ENCODE data around the gene GDF10. TPM values are rescaled to one million over a fixed set of nuclear protein-coding genes. Genes with fewer than 3 reads are reported as not detected.

The GDF10 gene
- total RNA-seq, 1 experiment from 2014 or later, result not detected

- Histone ChIP-seq H3K4me1 (replicated peaks) (no peaks in the 10 kb centered on the region), H3K9me3 (replicated peaks) (no peaks in the 10 kb centered on the region), H3K27ac (no peak overlapping the region), H3K36me3 (no peaks in the 10 kb centered on the region), H3K27me3 (replicated peaks) (peaks cover 4% of the 10 kb centered on the region; the same call in 1 of the 2 replicates), H3K4me3 (no peak overlapping the region)
- no peak for DNase-seq (ENCODE audit: low read depth in 1 of 2, low spot score in 2 of 2)
Observed at GRCh38 chr10:47318706-47319105, 18.7 kb downstream of the GDF10 start.

DNA sequence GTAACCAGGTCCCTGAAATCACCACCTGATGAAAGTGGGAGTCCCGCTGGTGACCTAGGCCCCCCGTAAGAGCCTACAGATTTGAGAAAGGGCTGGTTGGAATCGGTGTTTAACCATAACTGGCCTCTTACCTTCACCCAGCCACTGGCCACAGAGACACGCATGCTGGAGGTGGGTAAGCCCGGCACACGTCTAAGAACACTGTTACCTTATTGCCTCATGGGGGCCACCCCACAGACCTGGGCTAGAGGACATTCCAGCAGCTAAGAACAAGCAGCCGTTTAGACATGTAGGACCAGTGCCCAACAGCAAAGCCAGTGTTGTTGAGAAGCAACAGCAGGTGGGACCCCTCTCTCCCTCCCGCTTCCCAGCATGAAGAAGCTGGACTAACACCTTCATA lies 19.8 kb downstream of the GDF10 start:
- no peaks in the 10 kb centered on the region for H3K9me3 ChIP-seq (replicated peaks)
- H3K4me3 ChIP-seq, result no peak overlapping the region

GRCh38 chr10:47320812-47321211 lies 20.8 kb downstream of the GDF10 start:
- Histone ChIP-seq H3K9me3 (replicated peaks) (no peaks in the 10 kb centered on the region), H3K27ac (no peak overlapping the region), H3K4me3 (no peak overlapping the region), H3K4me1 (replicated peaks) (no peaks in the 10 kb centered on the region), H3K27me3 (replicated peaks) (peaks cover 4% of the 10 kb centered on the region; the same call in 1 of the 2 replicates), H3K36me3 (no peaks in the 10 kb centered on the region)
- DNase-seq (ENCODE audit: low read depth in 1 of 2, low spot score in 2 of 2), result no peak

More for the DNA sequence above, 19.8 kb downstream of the GDF10 start:
- Histone ChIP-seq H3K27me3 (replicated peaks) (peaks cover 4% of the 10 kb centered on the region; the same call in 1 of the 2 replicates), H3K36me3 (no peaks in the 10 kb centered on the region), H3K4me1 (replicated peaks) (no peaks in the 10 kb centered on the region), H3K27ac (no peak overlapping the region)
- no peak for DNase-seq (ENCODE audit: low read depth in 1 of 2, low spot score in 2 of 2)

- no peak overlapping the region for H3K27ac ChIP-seq
- H3K4me1 ChIP-seq (replicated peaks), result no peaks in the 10 kb centered on the region
- H3K36me3 ChIP-seq, result no peaks in the 10 kb centered on the region
- peaks cover 4% of the 10 kb centered on the region; the same call in 1 of the 2 replicates for H3K27me3 ChIP-seq (replicated peaks)
- no peak for DNase-seq (ENCODE audit: low read depth in 1 of 2, low spot score in 2 of 2)
- H3K9me3 ChIP-seq (replicated peaks), result no peaks in the 10 kb centered on the region
- no peak overlapping the region for H3K4me3 ChIP-seq
Observed at GRCh38 chr10:47321521-47322195, 21.7 kb downstream of the GDF10 start.

DNA sequence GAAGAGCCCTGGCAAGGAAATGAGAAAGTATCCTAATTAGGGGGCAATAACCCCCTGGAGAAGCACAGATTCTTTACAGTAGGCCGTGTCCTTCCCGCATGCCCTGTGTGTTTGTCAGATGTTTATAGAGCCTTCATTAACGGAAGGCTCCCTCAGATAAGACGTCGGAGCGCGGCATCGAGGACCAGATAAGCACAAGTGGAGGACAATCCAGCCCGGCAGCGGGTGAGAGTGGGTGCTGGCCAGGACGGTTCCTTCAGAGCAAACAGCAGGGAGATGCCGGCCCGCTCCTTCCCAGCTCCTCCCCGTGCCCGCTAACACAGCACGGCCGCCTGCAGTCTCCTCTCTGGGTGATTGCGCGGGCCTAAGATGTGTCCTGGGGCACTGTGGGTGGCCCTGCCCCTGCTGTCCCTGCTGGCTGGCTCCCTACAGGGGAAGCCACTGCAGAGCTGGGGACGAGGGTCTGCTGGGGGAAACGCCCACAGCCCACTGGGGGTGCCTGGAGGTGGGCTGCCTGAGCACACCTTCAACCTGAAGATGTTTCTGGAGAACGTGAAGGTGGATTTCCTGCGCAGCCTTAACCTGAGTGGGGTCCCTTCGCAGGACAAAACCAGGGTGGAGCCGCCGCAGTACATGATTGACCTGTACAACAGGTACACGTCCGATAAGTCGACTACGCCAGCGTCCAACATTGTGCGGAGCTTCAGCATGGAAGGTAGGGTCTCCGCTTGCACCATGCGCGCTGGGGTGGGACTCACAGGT lies 22.5 kb downstream of the GDF10 start, which contains the start of gene GDF2:
TSS of gene GDF2 (plus strand) at position 155 of the 762 bp plus-strand sequence. CDS start at position 370, 215 bp downstream.
- H3K9me3 ChIP-seq (replicated peaks), result no peaks in the 10 kb centered on the region
- H3K27me3 ChIP-seq (replicated peaks), result peaks cover 4% of the 10 kb centered on the region; the same call in 1 of the 2 replicates
- H3K36me3 ChIP-seq, result no peaks in the 10 kb centered on the region

GRCh38 chr10:47323087-47323486 lies 23.1 kb downstream of the GDF10 start:
- no peak for DNase-seq (ENCODE audit: low read depth in 1 of 2, low spot score in 2 of 2)
- no peak overlapping the region for H3K4me3 ChIP-seq
- no peaks in the 10 kb centered on the region for H3K36me3 ChIP-seq
- no peak overlapping the region for H3K27ac ChIP-seq
- peaks cover 4% of the 10 kb centered on the region; the same call in 1 of the 2 replicates for H3K27me3 ChIP-seq (replicated peaks)
- H3K4me1 ChIP-seq (replicated peaks), result no peaks in the 10 kb centered on the region
- no peaks in the 10 kb centered on the region for H3K9me3 ChIP-seq (replicated peaks)

More for the DNA sequence above, 22.5 kb downstream of the GDF10 start, which contains the start of gene GDF2:
- Histone ChIP-seq H3K4me1 (replicated peaks) (no peaks in the 10 kb centered on the region), H3K27ac (no peak within 1 kb of the TSS), H3K4me3 (no peak within 1 kb of the TSS)
- DNase-seq (ENCODE audit: low read depth in 1 of 2, low spot score in 2 of 2), result no peak

DNA sequence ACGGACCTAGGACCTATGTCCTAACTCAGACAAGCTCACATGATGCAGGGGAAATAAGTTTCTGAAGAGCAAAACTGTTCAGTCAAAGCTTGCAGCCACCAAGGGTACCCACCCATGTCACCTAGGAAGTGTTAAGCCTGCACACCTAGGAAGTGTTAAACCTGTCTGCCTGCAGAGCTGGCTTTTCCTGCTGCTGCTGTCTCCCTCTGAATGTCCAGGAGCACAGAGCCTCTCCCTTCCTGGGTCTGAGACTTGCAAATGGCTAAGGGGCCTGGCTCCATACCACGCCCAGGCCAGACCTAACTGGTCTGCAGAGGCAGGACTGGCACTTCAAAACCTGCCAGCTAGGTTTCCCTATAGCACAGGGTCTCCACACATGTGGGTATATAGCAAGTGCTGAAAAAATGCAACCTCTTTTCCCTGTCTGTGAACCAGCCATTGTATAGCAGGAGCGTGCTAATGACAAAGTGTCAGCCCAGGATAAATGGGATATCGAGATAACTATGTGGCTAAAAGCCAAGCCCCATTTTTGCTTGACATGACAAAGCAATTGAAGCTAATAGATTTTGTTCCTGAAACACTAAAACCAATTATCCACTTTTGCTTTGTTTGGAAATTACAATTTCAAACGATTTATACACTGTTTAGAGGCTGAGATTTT lies 23.8 kb downstream of the GDF10 start:
- Histone ChIP-seq H3K9me3 (replicated peaks) (no peaks in the 10 kb centered on the region), H3K27me3 (replicated peaks) (peaks cover 4% of the 10 kb centered on the region; the same call in 1 of the 2 replicates), H3K4me1 (replicated peaks) (no peaks in the 10 kb centered on the region), H3K27ac (no peak overlapping the region), H3K4me3 (no peak overlapping the region), H3K36me3 (no peaks in the 10 kb centered on the region)
- DNase-seq (ENCODE audit: low read depth in 1 of 2, low spot score in 2 of 2), result no peak

GRCh38 chr10:47325303-47326291 lies 25.6 kb downstream of the GDF10 start:
- no peaks in the 10 kb centered on the region for H3K9me3 ChIP-seq (replicated peaks)

DNA sequence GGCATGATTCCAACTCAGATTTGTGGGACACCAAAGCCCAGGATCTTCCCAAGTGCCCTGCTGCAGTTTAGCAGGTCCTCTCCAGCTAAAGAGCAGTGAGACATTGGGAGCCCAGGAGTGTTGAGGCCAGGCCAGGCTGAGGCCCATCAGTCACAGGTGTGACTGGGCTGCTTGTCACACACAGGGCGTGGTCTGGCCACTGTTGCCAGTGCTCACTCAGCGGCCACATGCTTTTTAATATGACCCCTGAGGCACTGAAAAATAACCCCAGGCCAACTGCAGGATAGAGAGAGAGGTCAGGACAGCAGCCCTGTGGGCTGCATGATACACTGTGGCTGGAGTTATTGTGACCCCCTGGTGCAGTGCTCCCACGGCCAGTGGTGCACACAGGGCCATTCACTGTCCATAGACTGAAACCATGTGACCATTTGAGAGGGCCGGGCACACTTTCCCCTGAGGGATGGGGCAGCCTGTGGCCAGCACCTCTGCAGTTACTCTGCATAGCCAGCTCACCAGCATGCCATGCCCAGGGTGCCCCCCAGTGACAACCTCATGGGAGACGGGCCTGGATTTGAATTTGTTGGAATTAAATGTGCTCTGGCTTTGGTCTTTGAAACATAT lies 26.4 kb downstream of the GDF10 start:
- Histone ChIP-seq H3K36me3 (no peaks in the 10 kb centered on the region), H3K27ac (no peak overlapping the region), H3K9me3 (replicated peaks) (no peaks in the 10 kb centered on the region), H3K4me3 (no peak overlapping the region), H3K27me3 (replicated peaks) (no peaks in the 10 kb centered on the region; the same call in 1 of the 2 replicates), H3K4me1 (replicated peaks) (no peaks in the 10 kb centered on the region)
- DNase-seq (ENCODE audit: low read depth in 1 of 2, low spot score in 2 of 2), result no peak

More at GRCh38 chr10:47325303-47326291, 25.6 kb downstream of the GDF10 start:
- Histone ChIP-seq H3K27ac (no peak overlapping the region), H3K4me1 (replicated peaks) (no peaks in the 10 kb centered on the region), H3K27me3 (replicated peaks) (peaks cover under 1% of the 10 kb centered on the region; the same call in 1 of the 2 replicates), H3K36me3 (no peaks in the 10 kb centered on the region), H3K4me3 (no peak overlapping the region)
- DNase-seq (ENCODE audit: low read depth in 1 of 2, low spot score in 2 of 2), result no peak

- Histone ChIP-seq H3K36me3 (no peaks in the 10 kb centered on the region), H3K4me3 (no peak overlapping the region), H3K9me3 (replicated peaks) (no peaks in the 10 kb centered on the region), H3K27me3 (replicated peaks) (no peaks in the 10 kb centered on the region; the same call in 1 of the 2 replicates), H3K27ac (no peak overlapping the region), H3K4me1 (replicated peaks) (no peaks in the 10 kb centered on the region)
- no peak for DNase-seq (ENCODE audit: low read depth in 1 of 2, low spot score in 2 of 2)
Observed at GRCh38 chr10:47326927-47327330, 26.9 kb downstream of the GDF10 start.

- H3K27me3 ChIP-seq (replicated peaks), result no peaks in the 10 kb centered on the region
- H3K4me1 ChIP-seq (replicated peaks), result no peaks in the 10 kb centered on the region
- H3K4me3 ChIP-seq, result no peak overlapping the region
- no peak overlapping the region for H3K27ac ChIP-seq
- no peak for DNase-seq (ENCODE audit: low read depth in 1 of 2, low spot score in 2 of 2)
- no peaks in the 10 kb centered on the region for H3K9me3 ChIP-seq (replicated peaks)
- H3K36me3 ChIP-seq, result no peaks in the 10 kb centered on the region
Observed at GRCh38 chr10:47329855-47330254, 29.9 kb downstream of the GDF10 start.

DNA sequence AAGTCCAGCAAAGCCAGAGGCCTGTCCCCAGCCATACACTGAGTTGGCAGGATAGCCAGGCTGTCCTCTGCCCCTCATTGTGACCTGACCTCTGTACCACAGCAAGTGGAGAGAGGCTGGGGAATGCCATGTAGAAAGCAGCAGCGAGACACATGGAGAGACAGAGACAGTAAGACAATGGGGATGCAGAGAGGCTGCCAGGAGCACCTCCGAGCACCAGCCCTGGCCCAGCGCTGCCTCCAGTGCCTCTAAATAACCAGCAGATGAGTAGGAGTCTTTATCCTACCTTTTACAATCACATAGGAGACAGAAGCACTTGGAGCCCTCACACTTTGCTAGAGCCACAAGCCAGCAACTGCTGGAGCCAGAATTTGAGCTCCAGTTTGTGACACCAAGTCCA lies 30.4 kb downstream of the GDF10 start:
- no peaks in the 10 kb centered on the region for H3K36me3 ChIP-seq
- DNase-seq (ENCODE audit: low read depth in 1 of 2, low spot score in 2 of 2), result no peak
- no peaks in the 10 kb centered on the region for H3K4me1 ChIP-seq (replicated peaks)
- H3K27me3 ChIP-seq (replicated peaks), result no peaks in the 10 kb centered on the region
- no peak overlapping the region for H3K27ac ChIP-seq
- H3K4me3 ChIP-seq, result no peak overlapping the region
- no peaks in the 10 kb centered on the region for H3K9me3 ChIP-seq (replicated peaks)
